Measurements from ENCODE around the gene GOLGA2.

DNA sequence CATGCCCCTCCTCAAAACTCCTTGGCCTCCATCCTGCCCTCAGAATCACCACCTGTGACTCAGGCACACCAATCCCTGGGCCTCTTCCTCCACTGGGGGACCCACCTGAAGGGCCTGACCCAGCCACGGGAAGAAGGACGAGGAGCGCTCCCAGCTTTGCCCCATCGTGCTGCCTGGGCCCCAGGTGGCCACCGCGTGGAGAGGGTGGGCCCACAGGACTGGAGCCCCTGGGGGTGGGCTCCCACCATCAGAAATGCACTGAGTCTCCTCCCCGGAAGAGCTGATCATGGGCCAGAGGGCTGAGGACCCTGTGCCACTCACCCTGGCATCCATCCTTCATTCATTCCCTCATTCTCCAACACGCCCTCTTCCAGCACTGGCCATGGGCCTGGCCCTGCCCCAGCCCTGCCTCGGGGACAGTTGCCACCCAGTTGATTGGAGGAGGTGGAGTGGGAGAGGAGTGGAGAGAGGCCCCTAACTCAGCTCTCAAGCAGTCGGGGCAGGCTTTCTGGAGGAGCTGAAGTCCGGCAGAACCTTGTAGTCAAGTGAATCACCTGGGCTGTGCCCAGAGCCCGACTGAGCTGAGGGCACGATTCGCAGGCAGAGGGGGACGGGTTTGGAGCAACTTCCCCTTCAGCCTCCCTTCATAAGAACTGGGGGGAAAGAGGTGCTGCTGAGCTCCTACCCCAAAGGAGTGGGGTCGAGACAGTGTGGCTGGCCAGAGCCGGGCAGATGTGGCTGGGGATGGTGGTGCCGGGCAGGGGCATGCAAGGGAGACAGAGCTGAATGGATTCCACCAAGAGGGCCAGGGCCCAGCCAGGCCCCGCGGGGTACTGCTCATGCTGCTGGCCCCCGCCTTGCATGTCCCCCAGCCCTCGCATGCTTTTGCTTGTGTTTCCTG is 43.0 kb downstream of the GOLGA2 start:
- TF ChIP-seq, protein P1, sequence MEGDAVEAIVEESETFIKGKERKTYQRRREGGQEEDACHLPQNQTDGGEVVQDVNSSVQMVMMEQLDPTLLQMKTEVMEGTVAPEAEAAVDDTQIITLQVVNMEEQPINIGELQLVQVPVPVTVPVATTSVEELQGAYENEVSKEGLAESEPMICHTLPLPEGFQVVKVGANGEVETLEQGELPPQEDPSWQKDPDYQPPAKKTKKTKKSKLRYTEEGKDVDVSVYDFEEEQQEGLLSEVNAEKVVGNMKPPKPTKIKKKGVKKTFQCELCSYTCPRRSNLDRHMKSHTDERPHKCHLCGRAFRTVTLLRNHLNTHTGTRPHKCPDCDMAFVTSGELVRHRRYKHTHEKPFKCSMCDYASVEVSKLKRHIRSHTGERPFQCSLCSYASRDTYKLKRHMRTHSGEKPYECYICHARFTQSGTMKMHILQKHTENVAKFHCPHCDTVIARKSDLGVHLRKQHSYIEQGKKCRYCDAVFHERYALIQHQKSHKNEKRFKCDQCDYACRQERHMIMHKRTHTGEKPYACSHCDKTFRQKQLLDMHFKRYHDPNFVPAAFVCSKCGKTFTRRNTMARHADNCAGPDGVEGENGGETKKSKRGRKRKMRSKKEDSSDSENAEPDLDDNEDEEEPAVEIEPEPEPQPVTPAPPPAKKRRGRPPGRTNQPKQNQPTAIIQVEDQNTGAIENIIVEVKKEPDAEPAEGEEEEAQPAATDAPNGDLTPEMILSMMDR (IDR thresholded peaks at IDR 0.05): no peak
- TF ChIP-seq POLR2A (IDR thresholded peaks at IDR 0.05): no peak
- TF ChIP-seq POLR2AphosphoS5 (IDR thresholded peaks at IDR 0.05): no peak
